Measurements from ENCODE around the gene CPLX1.

GRCh38 chr4:830601-831482, 4.9 kb upstream of the CPLX1 start:
- TF ChIP-seq EP300 (IDR thresholded peaks at IDR 0.05) (no peak), CTCF (IDR thresholded peaks at IDR 0.05) (no peak)

Data from tibial nerve (tissue), 4 donors.